Nephron (organoid): ENCODE measurements around the gene FCN2.

Experiments used
- H3K27ac Mint-ChIP-seq, 3 experiments: 2 replicates each; pipeline ENCODE4 v1.8.0; 2020; ENCODE audit warnings: mixed read lengths in 3 of 3, mild to moderate bottlenecking in 2 of 3, moderate library complexity in 1 of 3
- H3K27me3 Mint-ChIP-seq: 2 replicates; pipeline ENCODE4 v1.8.0; 2021; ENCODE audit warnings: low read depth, mild to moderate bottlenecking, moderate library complexity, mixed read lengths
- H3K36me3 Mint-ChIP-seq: 2 replicates; pipeline ENCODE4 v1.8.0; 2020; ENCODE audit warnings: low read depth, mixed read lengths
- H3K4me1 Mint-ChIP-seq: 2 replicates; pipeline ENCODE4 v1.8.0; 2020; ENCODE audit warnings: mixed read lengths
- H3K4me3 Mint-ChIP-seq, 3 experiments: 2 replicates each; pipeline ENCODE4 v1.8.0; 2020; ENCODE audit warnings: mild to moderate bottlenecking in 3 of 3, mixed read lengths in 3 of 3, moderate library complexity in 2 of 3
- H3K9me3 Mint-ChIP-seq: 2 replicates; pipeline ENCODE4 v1.8.0; 2020; ENCODE audit warnings: mixed read lengths
- TF ChIP-seq, protein P1 (sequence below), 3 experiments: fragments of 200-600 bp; sonication (generic); IDR thresholded peaks; one replicate each; pipeline ENCODE4 v1.5.0; 2021; ENCODE audit warnings: antibody characterized with exemption in 3 of 3; ENCODE audit not compliant: unreplicated experiment in 3 of 3

Gene FCN2

DNA sequence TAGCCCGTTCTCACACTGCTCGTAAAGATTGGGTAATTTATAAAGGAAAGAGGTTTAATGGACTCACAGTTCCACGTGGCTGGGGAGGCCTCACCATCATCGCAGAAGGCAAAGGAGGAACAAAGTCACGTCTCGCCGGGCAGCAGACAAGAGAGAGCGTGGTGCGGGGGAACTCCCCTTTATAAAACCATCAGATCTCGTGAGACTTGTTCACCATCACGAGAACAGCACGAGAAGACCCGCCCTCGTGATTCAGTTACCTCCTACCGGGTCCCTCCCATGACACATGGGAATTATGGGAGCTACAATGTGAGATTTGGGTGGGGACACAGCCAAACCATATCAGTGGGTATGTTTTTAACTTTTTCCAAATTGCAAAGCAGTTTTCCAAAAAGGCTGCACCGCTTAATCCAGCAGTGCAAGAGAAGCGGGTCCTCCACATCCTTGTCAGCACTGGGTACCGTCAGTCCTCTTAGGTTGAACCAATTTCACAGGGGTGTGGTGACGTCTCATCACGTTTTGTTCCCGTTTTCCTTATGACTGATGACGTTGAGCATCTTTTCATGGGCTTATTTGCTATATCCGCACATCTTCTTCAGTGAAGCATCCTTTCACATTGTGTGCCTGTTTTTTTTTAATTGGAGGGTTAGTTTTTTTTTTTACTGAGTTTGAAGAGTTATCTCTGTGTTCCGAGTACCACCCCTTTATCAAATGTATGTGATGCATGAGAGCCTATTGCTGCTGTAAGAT, 8.0 kb upstream of the FCN2 start:
- Mint-ChIP-seq H3K27ac (no peak overlapping the region), H3K36me3 (no peaks in the 10 kb centered on the region), H3K27me3 (peaks cover 12% of the 10 kb centered on the region), H3K4me3 (no peak overlapping the region), H3K4me1 (no peaks in the 10 kb centered on the region), H3K9me3 (peaks cover 12% of the 10 kb centered on the region)
- TF ChIP-seq, protein P1, sequence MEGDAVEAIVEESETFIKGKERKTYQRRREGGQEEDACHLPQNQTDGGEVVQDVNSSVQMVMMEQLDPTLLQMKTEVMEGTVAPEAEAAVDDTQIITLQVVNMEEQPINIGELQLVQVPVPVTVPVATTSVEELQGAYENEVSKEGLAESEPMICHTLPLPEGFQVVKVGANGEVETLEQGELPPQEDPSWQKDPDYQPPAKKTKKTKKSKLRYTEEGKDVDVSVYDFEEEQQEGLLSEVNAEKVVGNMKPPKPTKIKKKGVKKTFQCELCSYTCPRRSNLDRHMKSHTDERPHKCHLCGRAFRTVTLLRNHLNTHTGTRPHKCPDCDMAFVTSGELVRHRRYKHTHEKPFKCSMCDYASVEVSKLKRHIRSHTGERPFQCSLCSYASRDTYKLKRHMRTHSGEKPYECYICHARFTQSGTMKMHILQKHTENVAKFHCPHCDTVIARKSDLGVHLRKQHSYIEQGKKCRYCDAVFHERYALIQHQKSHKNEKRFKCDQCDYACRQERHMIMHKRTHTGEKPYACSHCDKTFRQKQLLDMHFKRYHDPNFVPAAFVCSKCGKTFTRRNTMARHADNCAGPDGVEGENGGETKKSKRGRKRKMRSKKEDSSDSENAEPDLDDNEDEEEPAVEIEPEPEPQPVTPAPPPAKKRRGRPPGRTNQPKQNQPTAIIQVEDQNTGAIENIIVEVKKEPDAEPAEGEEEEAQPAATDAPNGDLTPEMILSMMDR (IDR thresholded peaks at IDR 0.05; ENCODE audit: unreplicated experiment in 3 of 3) = no peak

DNA sequence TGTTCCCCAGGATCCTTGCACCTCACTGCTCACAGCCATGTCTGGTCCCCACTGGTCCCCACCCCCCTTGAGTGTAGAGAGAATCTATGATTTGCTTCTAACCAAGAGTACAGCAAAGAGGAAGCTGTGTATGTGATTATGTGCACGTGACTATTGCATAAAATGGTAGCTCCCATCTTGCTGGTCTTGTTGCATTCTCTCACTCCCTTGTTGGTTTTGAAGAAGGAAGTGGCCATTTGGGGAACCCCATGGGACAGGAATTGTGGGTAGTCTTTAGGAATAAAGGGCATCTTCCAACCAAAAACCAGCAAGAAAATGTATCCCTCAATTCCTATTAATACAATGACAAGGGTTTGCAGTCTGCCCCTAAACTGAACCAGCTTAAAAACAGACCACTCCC, 5.2 kb upstream of the FCN2 start:
- no peak overlapping the region for H3K4me3 Mint-ChIP-seq
- TF ChIP-seq, protein P1 (IDR thresholded peaks at IDR 0.05; ENCODE audit: unreplicated experiment in 3 of 3) = no peak
- H3K27me3 Mint-ChIP-seq = peaks cover 14% of the 10 kb centered on the region
- H3K27ac Mint-ChIP-seq = no peak overlapping the region
- H3K36me3 Mint-ChIP-seq = no peaks in the 10 kb centered on the region
- H3K4me1 Mint-ChIP-seq = no peaks in the 10 kb centered on the region
- H3K9me3 Mint-ChIP-seq = peaks cover 12% of the 10 kb centered on the region

DNA sequence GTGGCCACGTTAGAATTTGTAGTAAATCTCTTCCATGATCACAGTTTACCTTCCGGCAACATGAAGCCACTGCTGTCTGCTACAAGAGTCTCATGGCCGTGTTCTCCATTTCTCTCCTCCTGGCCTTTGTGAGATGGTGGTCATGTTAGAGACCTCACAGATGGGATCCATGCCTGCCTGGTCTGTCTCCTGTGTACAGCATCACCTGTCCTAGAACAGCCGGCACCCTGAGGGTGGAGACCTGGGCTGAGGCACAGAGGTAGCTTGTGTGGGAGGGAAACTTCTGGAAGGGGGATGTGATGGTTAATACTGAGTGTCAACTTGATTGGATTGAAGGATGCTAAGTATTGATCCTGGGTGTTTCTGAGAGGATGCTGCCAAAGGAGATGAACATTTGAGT, 3.1 kb upstream of the FCN2 start:
- no peak overlapping the region for H3K4me3 Mint-ChIP-seq
- no peak overlapping the region for H3K27ac Mint-ChIP-seq
- no peaks in the 10 kb centered on the region for H3K4me1 Mint-ChIP-seq
- H3K36me3 Mint-ChIP-seq = no peaks in the 10 kb centered on the region
- H3K9me3 Mint-ChIP-seq = peaks cover 6% of the 10 kb centered on the region
- TF ChIP-seq, protein P1 (IDR thresholded peaks at IDR 0.05; ENCODE audit: unreplicated experiment in 3 of 3) = no peak
- H3K27me3 Mint-ChIP-seq = peaks cover 14% of the 10 kb centered on the region

DNA sequence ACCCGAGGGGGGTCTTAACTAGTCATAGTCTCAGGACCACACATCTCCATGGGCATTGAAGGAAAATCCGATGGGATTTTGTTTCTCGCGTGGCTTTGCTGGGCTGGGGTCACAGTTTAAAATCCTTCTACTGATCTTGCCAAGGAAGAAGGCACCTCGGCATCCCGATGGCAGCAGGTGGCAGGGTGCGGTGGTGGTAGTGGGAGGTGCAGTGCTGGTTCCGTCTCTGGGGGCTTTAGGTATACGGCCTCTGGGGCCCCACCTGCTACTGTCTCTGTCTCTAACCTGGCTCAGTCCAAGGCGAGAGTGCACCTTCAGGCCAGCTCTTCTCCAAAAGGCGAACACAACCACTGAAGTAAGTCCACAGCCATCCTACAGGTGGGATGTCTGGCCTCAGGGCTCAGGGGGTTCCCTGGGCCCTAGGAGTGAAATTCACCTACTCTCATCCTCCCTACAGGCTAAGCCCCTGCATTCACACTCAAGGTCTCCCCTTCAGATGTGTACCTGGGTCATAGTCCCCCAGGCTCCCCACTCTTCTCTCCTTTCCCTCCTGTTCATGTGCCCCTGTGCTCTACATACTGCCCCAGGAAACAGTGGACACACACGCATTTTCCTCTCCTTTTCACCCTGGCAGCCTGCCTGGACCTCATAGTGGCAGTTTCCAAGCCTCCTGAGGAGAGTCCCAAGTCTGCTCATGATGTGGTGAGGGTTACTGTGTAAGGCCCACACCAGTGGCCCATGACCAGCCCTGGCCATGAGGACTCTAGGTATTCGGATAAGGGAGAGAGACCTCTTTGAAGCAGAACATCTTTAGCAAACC, 736 bp upstream of the FCN2 start:
- peaks cover 4% of the 10 kb centered on the region for H3K9me3 Mint-ChIP-seq

DNA sequence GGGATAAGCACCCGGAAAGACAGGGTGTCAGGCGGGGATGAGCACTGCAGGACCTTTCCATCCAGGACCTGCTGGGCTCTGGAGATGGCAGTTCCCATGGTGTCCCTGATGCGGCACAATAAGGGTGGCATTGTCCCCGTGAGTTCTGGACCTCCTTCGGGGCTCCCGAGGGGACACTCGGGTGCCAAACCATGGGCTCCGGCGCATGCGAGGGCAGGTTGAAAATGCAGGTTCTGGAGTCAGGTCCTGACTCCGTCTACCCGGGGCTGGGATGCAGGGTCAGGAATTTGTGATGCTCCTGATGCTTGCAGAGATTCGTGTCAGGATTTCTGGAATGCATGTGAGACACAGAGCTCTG, 682 bp downstream of the FCN2 start:
- Mint-ChIP-seq H3K4me3 (no peak overlapping the region), H3K27ac (no peak overlapping the region), H3K36me3 (no peaks in the 10 kb centered on the region), H3K4me1 (no peaks in the 10 kb centered on the region), H3K9me3 (no peaks in the 10 kb centered on the region), H3K27me3 (peaks cover 10% of the 10 kb centered on the region)
- TF ChIP-seq, protein P1 (IDR thresholded peaks at IDR 0.05; ENCODE audit: unreplicated experiment in 3 of 3) = no peak

More for the DNA sequence above, 736 bp upstream of the FCN2 start:
- Mint-ChIP-seq H3K4me3 (no peak overlapping the region), H3K4me1 (no peaks in the 10 kb centered on the region), H3K36me3 (no peaks in the 10 kb centered on the region), H3K27ac (no peak overlapping the region), H3K27me3 (peaks cover 15% of the 10 kb centered on the region)
- TF ChIP-seq, protein P1 (IDR thresholded peaks at IDR 0.05; ENCODE audit: unreplicated experiment in 3 of 3) = no peak
